Measurements from ENCODE around the gene C12orf50.

DNA sequence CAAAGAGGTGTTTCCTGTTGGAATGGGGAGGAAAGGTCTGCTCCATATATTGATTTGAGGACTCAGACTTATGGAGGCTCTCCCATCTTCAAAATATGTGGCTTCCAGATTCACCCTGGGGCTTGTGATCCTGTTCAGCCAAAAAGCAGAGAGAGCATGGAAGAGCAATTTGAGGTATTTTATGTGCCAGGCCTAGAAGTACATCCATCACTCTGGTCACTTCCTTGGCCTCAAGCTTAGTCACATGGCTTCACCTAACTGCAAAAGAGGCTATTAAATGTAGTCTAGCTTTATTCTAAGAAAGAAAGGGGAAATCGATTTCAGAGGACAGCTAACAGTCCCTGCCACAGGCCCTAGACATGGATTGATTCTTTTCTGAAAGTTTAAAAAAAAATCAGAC is 86.2 kb downstream of the C12orf50 start:
- TF ChIP-seq CTCF (IDR thresholded peaks at IDR 0.05) = no peak
- TF ChIP-seq POLR2A (IDR thresholded peaks at IDR 0.05) = no peak

Measured in thyroid gland (tissue), 4 donors.